Stimulated activated CD4-positive, alpha-beta T cell treated with anti-CD3 and anti-CD28 coated beads, TNF-alpha, amount 100 ng/mL, for 48 hours (primary cell): ENCODE data around the gene MAGED1.
"Not testable (repeated sequence)": the region's sequence is repeated elsewhere in the genome, so short reads cannot be mapped to it uniquely, and the experiment has no call there.

Source experiments
- DNase-seq, 3 donors: peaks; one replicate each; pipeline ENCODE4 v3.0.0-alpha.2; 2020; ENCODE audit warnings: low read depth in 3 of 3

MAGED1 gene

GRCh38 chrX:51896626-51897025, 3.2 kb downstream of the MAGED1 start:
- DNase-seq: no peak

- DNase-seq: no peak
Measured at GRCh38 chrX:51899741-51900140, 6.3 kb downstream of the MAGED1 start.

GRCh38 chrX:51902510-51903050, 9.2 kb downstream of the MAGED1 start:
- no peak for DNase-seq

GRCh38 chrX:51905152-51905551, 11.7 kb downstream of the MAGED1 start:
- DNase-seq: not testable (repeated sequence)

GRCh38 chrX:51905711-51906110, 12.3 kb downstream of the MAGED1 start:
- no peak for DNase-seq

- no peak for DNase-seq
Measured at GRCh38 chrX:51917604-51918003, 24.2 kb downstream of the MAGED1 start.

- DNase-seq: no peak
Measured at GRCh38 chrX:51922561-51922960, 29.1 kb downstream of the MAGED1 start.

- DNase-seq: no peak
Measured at GRCh38 chrX:51931566-51932150, 38.2 kb downstream of the MAGED1 start.
